ENCODE data around the gene ZBTB24.

GRCh38 chr6:109465772-109466171 is 17.2 kb downstream of the ZBTB24 start:
- TF ChIP-seq REST (IDR thresholded peaks at IDR 0.05; ENCODE audit: insufficient read depth in 1 of 2, low read depth in 2 of 2, low read length in 1 of 2) (no peak), CTCF (IDR thresholded peaks at IDR 0.05) (no peak), POLR2AphosphoS5 (IDR thresholded peaks at IDR 0.05; ENCODE audit: low read depth, low read length) (no peak)

All from Panc1 (cell line).